GM12891 (cell line): Measurements from ENCODE around the gene EYA2.

Experiments
- PAX5 ChIP-seq: IDR thresholded peaks from 2 replicates; pipeline ENCODE4 v1.6.1; 2011; ENCODE audit warnings: low read length, moderate library complexity, mild to moderate bottlenecking; ENCODE audit not compliant: insufficient read depth, severe bottlenecking
- POLR2A ChIP-seq: IDR thresholded peaks from 2 replicates; pipeline ENCODE4 v1.6.1; 2011; ENCODE audit warnings: low read depth, low read length, control low read depth
- POLR2AphosphoS5 ChIP-seq: IDR thresholded peaks from 2 replicates; pipeline ENCODE4 v1.6.1; 2011; ENCODE audit warnings: low read depth, low read length, control low read depth
- POU2F2 ChIP-seq: IDR thresholded peaks from 2 replicates; pipeline ENCODE4 v1.6.1; 2011; ENCODE audit warnings: low read depth, mild to moderate bottlenecking, control low read depth, low read length, moderate library complexity
- SPI1 ChIP-seq: IDR thresholded peaks from 2 replicates; pipeline ENCODE4 v1.6.1; 2011; ENCODE audit warnings: low read depth, low read length, control low read depth
- TAF1 ChIP-seq: IDR thresholded peaks from 2 replicates; pipeline ENCODE4 v1.6.1; 2011; ENCODE audit warnings: low read depth, low read length, control low read depth

DNA sequence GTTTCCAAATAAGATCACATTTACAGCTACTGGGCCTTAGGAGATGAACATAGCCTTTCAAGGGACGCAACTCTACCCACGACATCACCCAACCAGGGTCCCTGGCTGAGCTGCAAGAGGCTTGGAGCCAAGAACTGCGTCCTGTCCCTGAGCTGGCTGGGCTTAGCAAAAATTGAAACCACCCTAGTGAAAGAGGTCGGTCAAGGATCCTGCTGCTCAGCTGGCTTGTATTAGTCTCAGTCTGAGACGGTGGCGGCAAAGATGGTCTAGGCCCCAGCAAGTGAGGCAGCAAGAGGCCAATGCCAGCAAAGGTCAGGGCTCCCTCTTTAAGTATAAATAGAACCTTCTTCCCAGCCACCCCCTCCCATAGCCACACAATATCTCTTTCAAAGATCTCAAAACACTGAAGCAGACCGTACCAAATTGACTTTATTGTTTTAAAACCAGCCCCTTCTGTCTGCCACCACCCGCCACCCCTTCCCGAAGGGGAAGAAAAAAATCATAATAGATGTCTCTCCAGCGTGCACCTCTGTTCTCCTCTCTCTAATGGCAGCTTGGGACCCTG, 140.5 kb downstream of the EYA2 start:
- TF ChIP-seq POLR2AphosphoS5, result no peak
- TF ChIP-seq PAX5, result no peak
- TF ChIP-seq TAF1, result no peak
- no peak for TF ChIP-seq POLR2A
- TF ChIP-seq SPI1, result no peak
- TF ChIP-seq POU2F2, result no peak
